ENCODE data around the gene PDGFA.

Gene PDGFA

DNA sequence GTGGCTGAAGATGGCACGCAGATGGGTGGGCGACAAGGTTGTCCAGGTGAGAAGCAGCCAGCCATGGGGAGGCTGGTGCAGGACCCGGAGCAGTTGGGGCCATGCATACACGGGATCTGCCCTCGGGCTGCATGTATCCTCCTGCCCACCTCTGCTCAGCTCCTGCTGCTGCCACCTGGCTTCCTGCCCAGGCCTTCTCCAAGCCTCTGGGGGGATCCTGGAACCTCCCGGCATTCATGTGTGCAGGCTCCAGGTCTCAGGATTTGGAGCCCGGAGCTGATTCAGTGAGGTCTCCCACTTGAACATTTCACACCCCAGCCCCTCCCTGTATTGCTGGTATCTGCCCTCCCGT, 27.0 kb downstream of the PDGFA start:
- TF ChIP-seq CTCF (IDR thresholded peaks at IDR 0.05; ENCODE audit: low read depth, low read length, missing control alignments) = no peak
- DNase-seq (ENCODE audit: extremely low read depth, low read depth) = no peak
- H3K4me3 ChIP-seq (replicated peaks; ENCODE audit: low read depth, low read length) = no peak overlapping the region

DNA sequence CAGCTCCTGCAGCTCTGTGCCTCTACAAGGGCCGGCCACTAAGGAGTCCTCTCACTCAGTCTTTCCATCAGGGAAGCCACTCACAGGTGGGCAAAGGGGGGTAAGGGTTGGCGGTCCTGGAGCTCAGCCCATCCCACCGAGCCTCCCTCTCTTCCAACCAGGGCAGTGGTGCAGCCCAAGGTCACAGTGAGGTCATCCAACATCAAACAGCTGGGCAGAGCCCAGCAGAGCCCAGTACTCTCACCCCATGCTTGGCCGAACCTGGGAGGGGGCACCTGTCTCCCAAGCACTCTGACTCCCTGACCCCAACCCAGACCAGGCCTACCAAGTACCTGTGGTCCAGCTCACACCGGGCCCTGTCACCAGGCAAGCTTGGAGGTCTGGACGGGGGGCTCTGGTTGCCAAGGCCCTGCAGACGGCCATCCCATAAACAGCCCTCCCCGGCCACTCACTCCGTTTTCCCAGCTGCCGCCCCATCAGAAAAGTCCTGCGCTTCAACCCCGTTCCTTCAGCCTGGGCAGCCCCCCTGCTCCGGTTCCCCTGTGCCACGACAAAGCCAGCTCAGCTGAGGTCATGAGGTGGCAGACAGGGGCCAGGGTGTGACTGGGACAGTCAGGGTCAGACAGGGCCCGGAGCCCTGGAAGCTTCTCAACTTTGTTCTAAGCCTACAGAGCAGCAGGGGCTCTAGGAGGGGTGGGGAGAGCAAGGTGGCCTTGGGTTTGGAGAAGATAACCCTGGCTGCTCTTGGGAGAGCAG, 27.5 kb downstream of the PDGFA start:
- TF ChIP-seq CTCF (IDR thresholded peaks at IDR 0.05; ENCODE audit: low read depth, low read length, missing control alignments) = no peak
- H3K4me3 ChIP-seq (replicated peaks; ENCODE audit: low read depth, low read length) = no peak overlapping the region
- no peak for DNase-seq (ENCODE audit: extremely low read depth, low read depth)

DNA sequence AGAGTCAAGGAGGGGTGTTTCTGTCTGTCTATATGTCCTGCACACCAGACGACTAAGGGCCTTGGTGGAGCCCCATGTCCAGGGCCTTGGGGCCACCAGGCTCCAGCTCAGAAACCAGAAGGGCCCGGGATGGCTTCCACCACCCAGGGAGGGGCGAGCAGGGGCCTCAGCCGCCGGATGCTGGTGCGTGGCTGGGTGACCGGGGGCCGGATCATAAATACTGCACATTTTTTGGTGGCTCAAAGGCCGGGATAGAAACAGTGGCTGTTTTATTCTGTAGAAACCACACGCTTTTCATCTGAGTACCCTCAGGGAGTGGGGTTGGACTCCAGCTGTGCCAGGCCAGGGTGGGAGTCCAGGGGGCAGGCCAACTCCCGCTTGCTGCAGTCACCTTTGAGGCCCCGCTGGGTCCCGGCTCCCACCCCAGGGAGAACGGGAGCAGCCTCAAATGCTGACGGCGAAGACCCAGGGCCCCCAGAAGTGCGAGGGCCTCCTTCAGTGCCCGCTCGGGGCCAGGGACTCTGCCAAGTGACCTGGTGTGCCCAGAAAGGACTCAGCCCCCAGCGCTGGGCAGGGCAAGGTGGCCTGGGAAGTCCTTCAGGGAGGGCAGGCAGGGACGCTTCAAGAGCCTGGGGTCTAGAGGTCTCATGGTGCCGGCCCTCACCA, 28.2 kb downstream of the PDGFA start:
- no peak for DNase-seq (ENCODE audit: extremely low read depth, low read depth)
- no peak for TF ChIP-seq CTCF (IDR thresholded peaks at IDR 0.05; ENCODE audit: low read depth, low read length, missing control alignments)
- no peak overlapping the region for H3K4me3 ChIP-seq (replicated peaks; ENCODE audit: low read depth, low read length)

DNA sequence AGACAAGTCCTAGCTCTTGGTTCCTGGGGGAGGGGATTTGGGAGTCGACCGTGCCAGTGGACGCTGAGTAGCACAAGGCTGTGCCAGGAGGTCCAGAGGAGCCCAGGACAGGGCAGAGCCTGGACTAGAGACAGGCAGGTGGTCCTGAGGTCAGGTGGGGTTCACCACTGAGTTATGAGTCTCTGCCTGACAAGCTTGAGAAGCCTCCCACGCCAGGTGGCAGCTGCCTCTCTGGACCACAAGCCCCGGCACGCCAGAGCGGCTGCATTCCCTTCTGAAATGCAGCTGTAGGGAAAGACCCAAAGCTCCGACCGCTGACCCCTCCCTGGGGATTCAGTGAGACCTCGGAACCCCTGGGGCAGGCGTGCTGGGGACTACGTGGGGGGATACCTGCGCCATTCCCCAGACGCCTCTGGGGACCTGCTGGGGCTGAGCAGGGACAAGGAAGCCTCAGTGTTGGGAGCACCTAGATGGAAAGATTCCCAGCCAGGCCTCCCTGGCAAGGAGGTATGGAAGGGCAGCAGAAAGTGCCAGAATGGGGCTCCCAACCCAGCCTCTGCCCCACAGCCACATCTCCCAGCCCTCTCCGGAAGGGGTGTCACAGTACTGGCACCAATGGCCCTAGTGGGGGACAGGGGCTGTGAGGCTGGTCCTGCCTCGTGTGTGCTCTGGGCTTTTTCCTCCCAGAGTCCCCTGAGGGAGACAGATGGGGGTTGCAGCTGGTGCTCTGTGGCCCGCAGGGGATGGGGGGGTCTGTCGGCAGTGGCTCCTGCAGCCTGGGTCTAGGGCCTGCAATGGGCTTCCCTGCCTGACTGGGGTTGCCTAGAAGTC, 29.0 kb downstream of the PDGFA start:
- no peak for TF ChIP-seq CTCF (IDR thresholded peaks at IDR 0.05; ENCODE audit: low read depth, low read length, missing control alignments)
- DNase-seq (ENCODE audit: extremely low read depth, low read depth) = no peak

GRCh38 chr7:489876-490275, 29.8 kb downstream of the PDGFA start:
- no peak for TF ChIP-seq CTCF (IDR thresholded peaks at IDR 0.05; ENCODE audit: low read depth, low read length, missing control alignments)
- no peak overlapping the region for H3K4me3 ChIP-seq (replicated peaks; ENCODE audit: low read depth, low read length)
- DNase-seq (ENCODE audit: extremely low read depth, low read depth) = no peak

More for the DNA sequence above, 29.0 kb downstream of the PDGFA start:
- no peak overlapping the region for H3K4me3 ChIP-seq (replicated peaks; ENCODE audit: low read depth, low read length)

DNA sequence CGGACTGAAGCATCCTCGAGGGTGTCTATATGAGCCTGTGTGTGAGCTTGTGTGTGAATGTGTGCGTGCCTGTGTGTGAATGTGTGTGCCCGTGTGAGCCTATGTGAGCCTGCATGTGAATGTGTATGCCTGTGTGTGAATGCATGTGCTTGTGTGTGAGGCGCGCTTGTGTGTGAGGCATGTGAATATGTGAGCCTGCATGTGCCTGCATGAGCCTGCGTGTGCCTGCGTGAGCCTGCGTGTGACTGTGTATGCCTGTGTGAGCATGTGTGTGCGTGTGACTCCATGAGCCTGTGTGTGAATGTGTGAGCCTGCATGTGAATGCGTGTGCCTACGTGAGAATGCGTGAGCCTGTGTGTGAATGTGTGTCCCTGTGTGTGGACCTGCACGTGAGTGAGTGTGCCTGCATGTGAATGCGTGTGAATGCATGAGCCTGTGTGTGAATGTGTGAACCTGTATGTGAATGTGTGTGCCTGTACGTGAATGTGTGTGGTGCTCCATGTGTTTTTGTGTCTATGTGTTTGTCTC, 33.4 kb downstream of the PDGFA start:
- no peak for TF ChIP-seq CTCF (IDR thresholded peaks at IDR 0.05; ENCODE audit: low read depth, low read length, missing control alignments)
- no peak for DNase-seq (ENCODE audit: extremely low read depth, low read depth)
- H3K4me3 ChIP-seq (replicated peaks; ENCODE audit: low read depth, low read length) = no peak overlapping the region
